ENCODE measurements around the gene TBCA. TPM values are rescaled to one million over a fixed set of nuclear protein-coding genes. Genes with fewer than 3 reads are reported as not detected.

The TBCA gene
- total and polyA plus RNA-seq, 2 experiments from 2014 or later: 117 to 814 TPM

DNA sequence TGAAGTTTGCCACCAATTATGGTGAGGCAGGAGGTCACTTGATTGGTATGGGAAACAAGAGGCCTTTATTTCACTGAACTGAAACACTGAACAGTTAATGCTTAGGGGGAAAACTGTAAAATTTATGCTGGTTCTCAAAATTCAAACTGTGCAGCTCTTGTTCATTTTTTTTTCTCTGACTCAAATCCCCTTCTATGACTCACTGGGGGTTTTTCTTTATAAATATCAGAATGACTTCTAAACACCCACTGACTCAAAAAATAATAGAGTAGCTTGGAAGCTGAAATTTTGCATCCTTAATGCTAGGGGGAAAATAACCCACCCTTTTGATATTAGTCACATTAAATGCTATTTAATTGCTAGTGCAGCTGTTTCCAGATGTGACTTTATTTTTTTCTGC is 113.5 kb downstream of the TBCA start:
- Histone ChIP-seq H3F3A (replicated peaks; ENCODE audit: low read depth) (no peaks in the 10 kb centered on the region), H3K9me2 (ENCODE audit: insufficient read depth) (no peaks in the 10 kb centered on the region), H4K20me1 (replicated peaks; ENCODE audit: insufficient read depth) (no peaks in the 10 kb centered on the region), H3K4me2 (no peak overlapping the region), H3K27ac (ENCODE audit: low read depth) (no peak overlapping the region), H3K4me1 (ENCODE audit: insufficient read depth) (no peaks in the 10 kb centered on the region), H3K4me3 (no peak overlapping the region), H2AFZ (no peak overlapping the region), H3K79me2 (replicated peaks; ENCODE audit: insufficient read depth) (no peaks in the 10 kb centered on the region), H3K27me3 (ENCODE audit: insufficient read depth) (no peaks in the 10 kb centered on the region), H3K36me3 (ENCODE audit: insufficient read depth) (no peaks in the 10 kb centered on the region)
- H3K27me3 Mint-ChIP-seq (ENCODE audit: insufficient read depth, low read depth, poor library complexity): no peaks in the 10 kb centered on the region
- no peaks in the 10 kb centered on the region for H3K4me1 Mint-ChIP-seq
- H3K9me3 Mint-ChIP-seq: no peaks in the 10 kb centered on the region
- no peak for DNase-seq (ENCODE audit: low spot score)
- ATAC-seq: no peak
- no peak overlapping the region for H3K4me3 Mint-ChIP-seq
- H3K27ac Mint-ChIP-seq: no peak overlapping the region
- H3K36me3 Mint-ChIP-seq (ENCODE audit: low read depth): no peaks in the 10 kb centered on the region
- TF ChIP-seq ZNF114 (CRISPR knock-in tag; IDR thresholded peaks at IDR 0.05): no peak
- TF ChIP-seq, protein P1, sequence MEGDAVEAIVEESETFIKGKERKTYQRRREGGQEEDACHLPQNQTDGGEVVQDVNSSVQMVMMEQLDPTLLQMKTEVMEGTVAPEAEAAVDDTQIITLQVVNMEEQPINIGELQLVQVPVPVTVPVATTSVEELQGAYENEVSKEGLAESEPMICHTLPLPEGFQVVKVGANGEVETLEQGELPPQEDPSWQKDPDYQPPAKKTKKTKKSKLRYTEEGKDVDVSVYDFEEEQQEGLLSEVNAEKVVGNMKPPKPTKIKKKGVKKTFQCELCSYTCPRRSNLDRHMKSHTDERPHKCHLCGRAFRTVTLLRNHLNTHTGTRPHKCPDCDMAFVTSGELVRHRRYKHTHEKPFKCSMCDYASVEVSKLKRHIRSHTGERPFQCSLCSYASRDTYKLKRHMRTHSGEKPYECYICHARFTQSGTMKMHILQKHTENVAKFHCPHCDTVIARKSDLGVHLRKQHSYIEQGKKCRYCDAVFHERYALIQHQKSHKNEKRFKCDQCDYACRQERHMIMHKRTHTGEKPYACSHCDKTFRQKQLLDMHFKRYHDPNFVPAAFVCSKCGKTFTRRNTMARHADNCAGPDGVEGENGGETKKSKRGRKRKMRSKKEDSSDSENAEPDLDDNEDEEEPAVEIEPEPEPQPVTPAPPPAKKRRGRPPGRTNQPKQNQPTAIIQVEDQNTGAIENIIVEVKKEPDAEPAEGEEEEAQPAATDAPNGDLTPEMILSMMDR (conservative IDR thresholded peaks at IDR 0.05; ENCODE audit: low read depth in 2 of 2): no peak
- TF ChIP-seq, protein P2, sequence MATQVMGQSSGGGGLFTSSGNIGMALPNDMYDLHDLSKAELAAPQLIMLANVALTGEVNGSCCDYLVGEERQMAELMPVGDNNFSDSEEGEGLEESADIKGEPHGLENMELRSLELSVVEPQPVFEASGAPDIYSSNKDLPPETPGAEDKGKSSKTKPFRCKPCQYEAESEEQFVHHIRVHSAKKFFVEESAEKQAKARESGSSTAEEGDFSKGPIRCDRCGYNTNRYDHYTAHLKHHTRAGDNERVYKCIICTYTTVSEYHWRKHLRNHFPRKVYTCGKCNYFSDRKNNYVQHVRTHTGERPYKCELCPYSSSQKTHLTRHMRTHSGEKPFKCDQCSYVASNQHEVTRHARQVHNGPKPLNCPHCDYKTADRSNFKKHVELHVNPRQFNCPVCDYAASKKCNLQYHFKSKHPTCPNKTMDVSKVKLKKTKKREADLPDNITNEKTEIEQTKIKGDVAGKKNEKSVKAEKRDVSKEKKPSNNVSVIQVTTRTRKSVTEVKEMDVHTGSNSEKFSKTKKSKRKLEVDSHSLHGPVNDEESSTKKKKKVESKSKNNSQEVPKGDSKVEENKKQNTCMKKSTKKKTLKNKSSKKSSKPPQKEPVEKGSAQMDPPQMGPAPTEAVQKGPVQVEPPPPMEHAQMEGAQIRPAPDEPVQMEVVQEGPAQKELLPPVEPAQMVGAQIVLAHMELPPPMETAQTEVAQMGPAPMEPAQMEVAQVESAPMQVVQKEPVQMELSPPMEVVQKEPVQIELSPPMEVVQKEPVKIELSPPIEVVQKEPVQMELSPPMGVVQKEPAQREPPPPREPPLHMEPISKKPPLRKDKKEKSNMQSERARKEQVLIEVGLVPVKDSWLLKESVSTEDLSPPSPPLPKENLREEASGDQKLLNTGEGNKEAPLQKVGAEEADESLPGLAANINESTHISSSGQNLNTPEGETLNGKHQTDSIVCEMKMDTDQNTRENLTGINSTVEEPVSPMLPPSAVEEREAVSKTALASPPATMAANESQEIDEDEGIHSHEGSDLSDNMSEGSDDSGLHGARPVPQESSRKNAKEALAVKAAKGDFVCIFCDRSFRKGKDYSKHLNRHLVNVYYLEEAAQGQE (IDR thresholded peaks at IDR 0.05; ENCODE audit: unreplicated experiment): no peak
- no peak for TF ChIP-seq EZH2 (IDR thresholded peaks at IDR 0.05; ENCODE audit: low read depth, unreplicated experiment)
- TF ChIP-seq, protein P3, sequence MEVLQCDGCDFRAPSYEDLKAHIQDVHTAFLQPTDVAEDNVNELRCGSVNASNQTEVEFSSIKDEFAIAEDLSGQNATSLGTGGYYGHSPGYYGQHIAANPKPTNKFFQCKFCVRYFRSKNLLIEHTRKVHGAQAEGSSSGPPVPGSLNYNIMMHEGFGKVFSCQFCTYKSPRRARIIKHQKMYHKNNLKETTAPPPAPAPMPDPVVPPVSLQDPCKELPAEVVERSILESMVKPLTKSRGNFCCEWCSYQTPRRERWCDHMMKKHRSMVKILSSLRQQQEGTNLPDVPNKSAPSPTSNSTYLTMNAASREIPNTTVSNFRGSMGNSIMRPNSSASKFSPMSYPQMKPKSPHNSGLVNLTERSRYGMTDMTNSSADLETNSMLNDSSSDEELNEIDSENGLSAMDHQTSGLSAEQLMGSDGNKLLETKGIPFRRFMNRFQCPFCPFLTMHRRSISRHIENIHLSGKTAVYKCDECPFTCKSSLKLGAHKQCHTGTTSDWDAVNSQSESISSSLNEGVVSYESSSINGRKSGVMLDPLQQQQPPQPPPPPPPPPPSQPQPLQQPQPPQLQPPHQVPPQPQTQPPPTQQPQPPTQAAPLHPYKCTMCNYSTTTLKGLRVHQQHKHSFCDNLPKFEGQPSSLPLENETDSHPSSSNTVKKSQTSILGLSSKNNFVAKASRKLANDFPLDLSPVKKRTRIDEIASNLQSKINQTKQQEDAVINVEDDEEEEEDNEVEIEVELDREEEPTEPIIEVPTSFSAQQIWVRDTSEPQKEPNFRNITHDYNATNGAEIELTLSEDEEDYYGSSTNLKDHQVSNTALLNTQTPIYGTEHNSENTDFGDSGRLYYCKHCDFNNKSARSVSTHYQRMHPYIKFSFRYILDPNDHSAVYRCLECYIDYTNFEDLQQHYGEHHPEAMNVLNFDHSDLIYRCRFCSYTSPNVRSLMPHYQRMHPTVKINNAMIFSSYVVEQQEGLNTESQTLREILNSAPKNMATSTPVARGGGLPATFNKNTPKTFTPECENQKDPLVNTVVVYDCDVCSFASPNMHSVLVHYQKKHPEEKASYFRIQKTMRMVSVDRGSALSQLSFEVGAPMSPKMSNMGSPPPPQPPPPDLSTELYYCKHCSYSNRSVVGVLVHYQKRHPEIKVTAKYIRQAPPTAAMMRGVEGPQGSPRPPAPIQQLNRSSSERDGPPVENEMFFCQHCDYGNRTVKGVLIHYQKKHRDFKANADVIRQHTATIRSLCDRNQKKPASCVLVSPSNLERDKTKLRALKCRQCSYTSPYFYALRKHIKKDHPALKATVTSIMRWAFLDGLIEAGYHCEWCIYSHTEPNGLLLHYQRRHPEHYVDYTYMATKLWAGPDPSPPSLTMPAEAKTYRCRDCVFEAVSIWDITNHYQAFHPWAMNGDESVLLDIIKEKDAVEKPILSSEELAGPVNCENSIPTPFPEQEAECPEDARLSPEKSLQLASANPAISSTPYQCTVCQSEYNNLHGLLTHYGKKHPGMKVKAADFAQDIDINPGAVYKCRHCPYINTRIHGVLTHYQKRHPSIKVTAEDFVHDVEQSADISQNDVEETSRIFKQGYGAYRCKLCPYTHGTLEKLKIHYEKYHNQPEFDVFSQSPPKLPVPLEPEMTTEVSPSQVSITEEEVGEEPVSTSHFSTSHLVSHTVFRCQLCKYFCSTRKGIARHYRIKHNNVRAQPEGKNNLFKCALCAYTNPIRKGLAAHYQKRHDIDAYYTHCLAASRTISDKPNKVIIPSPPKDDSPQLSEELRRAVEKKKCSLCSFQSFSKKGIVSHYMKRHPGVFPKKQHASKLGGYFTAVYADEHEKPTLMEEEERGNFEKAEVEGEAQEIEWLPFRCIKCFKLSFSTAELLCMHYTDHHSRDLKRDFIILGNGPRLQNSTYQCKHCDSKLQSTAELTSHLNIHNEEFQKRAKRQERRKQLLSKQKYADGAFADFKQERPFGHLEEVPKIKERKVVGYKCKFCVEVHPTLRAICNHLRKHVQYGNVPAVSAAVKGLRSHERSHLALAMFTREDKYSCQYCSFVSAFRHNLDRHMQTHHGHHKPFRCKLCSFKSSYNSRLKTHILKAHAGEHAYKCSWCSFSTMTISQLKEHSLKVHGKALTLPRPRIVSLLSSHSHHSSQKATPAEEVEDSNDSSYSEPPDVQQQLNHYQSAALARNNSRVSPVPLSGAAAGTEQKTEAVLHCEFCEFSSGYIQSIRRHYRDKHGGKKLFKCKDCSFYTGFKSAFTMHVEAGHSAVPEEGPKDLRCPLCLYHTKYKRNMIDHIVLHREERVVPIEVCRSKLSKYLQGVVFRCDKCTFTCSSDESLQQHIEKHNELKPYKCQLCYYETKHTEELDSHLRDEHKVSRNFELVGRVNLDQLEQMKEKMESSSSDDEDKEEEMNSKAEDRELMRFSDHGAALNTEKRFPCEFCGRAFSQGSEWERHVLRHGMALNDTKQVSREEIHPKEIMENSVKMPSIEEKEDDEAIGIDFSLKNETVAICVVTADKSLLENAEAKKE (CRISPR knock-in tag; IDR thresholded peaks at IDR 0.05): no peak
- TF ChIP-seq ZNF331 (CRISPR knock-in tag; IDR thresholded peaks at IDR 0.05; ENCODE audit: low read depth): no peak
- no peak for TF ChIP-seq EZH2phosphoT487 (IDR thresholded peaks at IDR 0.05; ENCODE audit: unreplicated experiment)
- TF ChIP-seq JUNB (IDR thresholded peaks at IDR 0.05; ENCODE audit: unreplicated experiment): no peak
- TF ChIP-seq NANOG (IDR thresholded peaks at IDR 0.05; ENCODE audit: borderline replicate concordance): no peak
- TF ChIP-seq STAT1 (IDR thresholded peaks at IDR 0.05; ENCODE audit: unreplicated experiment): no peak
- TF ChIP-seq, protein P4, sequence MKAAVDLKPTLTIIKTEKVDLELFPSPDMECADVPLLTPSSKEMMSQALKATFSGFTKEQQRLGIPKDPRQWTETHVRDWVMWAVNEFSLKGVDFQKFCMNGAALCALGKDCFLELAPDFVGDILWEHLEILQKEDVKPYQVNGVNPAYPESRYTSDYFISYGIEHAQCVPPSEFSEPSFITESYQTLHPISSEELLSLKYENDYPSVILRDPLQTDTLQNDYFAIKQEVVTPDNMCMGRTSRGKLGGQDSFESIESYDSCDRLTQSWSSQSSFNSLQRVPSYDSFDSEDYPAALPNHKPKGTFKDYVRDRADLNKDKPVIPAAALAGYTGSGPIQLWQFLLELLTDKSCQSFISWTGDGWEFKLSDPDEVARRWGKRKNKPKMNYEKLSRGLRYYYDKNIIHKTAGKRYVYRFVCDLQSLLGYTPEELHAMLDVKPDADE (IDR thresholded peaks at IDR 0.05): no peak
- TF ChIP-seq CREB1 (CRISPR knock-in tag; IDR thresholded peaks at IDR 0.05; ENCODE audit: low read depth): no peak
- TF ChIP-seq POLR2AphosphoS5 (IDR thresholded peaks at IDR 0.05; ENCODE audit: low read depth): no peak
